HG02852 (cell line): Measurements from ENCODE around the gene PLPP7.

Source experiments
- ATAC-seq: cut with Tn5 transposase; IDR thresholded peaks from one replicate; pipeline ENCODE4 v1.9.1; 2021; ENCODE audit warnings: mild to moderate bottlenecking, moderate library complexity; ENCODE audit not compliant: unreplicated experiment

Gene PLPP7

DNA sequence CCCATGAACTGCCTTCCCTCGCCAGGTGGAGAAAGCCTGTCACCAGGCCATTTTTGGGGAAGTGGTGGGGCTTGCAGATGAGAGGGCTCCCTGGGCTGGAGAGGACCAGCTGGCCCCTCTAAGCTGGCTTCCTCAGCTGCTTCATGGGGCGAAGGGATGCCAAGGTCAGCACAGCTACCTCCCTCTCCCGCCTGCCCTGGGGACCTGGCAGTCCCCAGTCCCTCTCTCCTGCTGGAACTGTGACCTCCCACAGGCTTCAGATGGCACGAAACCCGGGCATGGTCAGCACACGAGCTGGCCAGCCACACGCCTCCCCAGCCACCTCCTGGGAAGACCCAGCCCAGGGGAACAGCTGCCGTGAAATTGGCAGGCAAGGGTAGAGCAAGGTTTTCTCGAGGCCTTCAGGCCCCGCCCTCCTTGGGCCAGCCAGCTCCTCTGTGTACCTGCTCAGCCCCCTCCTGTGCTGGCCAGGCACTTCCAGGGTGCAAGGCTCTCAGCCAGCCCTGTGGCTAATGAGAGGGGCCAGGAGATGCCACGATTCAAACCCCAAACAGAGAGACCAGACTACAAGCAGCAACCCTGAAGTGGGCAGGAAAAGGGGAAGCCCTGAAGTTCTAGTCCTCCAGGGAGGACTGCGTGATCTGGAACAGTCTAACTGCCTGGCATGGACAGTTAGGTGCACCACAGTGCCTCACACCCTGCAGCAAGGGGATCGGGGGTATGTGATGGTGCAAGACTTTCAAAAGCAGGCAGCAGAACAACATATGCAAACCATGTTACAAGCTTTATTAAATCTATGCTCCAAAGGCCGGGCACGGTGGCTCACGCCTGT lies 12.9 kb downstream of the PLPP7 start:
- no peak for ATAC-seq

DNA sequence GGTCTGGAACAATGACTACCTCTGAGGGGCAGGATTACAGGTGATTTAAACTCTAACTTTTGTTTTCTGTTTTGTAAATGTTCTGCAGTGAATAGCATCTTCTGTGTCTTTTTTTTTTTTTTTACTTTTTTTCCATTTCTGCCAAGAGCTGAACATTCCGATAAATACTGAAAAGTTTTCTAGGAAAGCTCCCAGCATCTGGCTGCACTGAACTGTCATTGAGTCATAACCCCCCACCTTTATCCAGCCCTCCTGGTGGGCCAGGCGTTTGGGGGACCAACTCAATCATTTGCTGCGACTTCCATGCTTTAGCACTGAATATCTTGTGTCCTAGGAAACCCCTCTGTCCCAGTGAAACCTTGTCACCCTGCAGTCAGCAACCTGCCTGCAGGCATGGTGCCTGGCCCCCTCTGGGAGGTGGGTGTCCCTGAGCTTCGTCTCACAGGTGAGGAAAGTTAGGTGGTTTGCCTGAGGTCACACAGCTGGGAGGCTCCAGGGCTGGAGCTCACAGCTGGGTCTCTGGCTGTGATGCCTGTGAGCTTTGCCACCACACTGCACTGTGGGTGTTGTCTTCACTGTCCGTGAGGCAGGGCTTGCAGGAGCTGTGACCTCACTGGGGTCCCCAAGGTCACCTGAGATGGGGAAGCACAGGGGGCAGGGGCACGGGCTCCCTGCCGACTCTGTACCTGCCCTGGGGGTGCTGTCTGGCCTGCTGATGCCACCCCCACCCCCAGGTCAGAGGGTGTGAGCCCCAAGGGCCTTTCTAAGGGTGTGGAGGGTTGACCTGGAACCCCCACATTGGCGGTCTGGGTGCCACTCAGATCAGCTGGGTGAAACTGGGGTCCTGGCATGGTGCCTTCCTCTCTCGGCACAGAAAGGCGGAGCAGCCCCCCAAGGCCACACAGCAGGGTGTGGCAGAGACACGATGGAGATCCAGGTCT lies 14.1 kb downstream of the PLPP7 start:
- no peak for ATAC-seq

DNA sequence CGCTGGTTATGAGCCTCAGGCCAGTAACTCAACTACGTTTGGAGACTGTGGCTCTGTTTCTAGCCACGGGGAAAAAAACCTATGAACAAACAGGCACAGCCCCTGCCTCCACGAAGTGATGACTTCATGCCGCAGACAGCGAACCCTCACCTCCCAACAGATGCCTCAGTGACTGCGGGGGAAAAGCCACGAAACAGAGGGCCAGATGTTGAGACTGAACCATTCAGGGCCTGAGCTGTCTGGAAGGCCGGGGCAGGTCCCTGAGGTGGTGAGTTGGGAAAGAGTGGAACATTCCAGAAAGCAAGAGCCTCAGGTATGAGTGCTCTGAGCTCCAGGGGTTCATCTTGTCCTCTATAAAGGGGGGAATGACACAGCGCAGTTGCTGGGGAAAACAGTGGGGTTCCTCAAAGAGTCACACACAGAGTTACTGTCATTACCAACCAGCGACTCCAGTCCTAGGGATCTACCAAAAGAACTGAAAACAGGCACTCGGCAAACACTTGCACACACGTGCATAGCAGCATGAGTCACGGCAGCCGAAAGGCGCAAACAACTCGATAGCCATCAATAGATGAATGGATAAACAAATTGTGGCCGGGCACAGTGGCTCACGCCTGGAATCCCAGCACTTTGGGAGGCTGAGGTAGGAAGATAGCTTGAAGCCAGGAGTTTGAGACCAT lies 15.3 kb downstream of the PLPP7 start:
- ATAC-seq: no peak

DNA sequence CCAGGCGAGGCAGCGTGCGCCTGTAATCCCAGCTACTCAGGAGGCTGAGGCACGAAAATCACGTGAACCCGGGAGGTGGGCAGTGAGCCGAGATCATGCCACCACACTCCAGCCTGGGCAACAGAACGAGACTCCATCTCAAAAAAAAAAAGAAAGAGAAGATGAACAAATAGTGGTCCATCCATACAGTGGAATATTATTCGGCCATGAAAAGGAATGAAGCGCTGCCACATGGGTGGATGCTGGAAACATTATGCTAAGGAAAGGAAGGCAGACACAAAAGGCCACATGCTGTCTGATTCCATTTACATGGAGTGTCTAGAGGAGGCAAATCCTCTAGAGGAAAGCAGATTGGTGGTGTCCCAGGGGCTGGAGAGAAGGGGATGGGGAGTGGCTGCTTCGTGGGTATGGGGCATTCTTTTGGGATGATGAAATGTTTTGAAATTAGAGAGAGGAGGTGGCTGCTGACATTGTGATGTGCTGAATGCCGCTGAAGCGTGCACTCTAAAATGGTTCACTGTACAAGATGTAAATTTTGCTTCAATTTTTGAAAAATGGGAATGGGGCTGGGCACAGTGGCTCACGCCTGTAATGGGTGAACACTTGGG lies 17.0 kb downstream of the PLPP7 start:
- ATAC-seq: no peak

DNA sequence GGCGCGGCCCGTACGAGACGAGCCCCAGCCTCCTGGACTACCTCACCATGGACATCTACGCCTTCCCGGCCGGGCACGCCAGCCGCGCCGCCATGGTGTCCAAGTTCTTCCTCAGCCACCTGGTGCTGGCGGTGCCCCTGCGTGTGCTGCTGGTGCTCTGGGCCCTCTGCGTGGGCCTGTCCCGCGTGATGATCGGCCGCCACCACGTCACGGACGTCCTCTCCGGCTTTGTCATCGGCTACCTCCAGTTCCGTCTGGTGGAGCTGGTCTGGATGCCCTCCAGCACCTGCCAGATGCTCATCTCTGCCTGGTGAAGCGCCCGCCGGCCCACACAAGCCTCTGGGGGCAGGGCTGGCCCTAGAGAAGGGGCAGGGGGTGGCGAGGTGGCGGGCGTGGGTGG lies 18.5 kb downstream of the PLPP7 start:
- ATAC-seq: no peak

DNA sequence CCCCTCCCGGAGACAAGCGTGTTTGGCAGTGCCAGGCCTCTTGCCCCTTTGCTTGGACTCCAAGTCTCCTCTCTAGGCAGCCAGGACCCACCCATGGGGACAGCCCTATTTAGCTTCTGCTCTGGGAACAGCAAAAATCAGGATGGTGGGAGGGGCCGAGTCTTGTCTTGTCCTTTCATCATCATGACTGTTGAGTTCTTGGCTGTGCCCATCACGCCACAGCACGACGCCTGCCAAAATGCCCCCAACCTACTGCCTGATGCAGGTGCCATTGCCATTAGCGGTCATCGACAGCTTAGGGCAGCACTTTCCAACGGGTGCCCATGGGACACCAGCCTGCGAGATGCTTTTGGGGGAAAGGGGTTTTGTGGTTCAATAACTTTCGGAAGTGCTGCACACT lies 18.9 kb downstream of the PLPP7 start:
- ATAC-seq: no peak

DNA sequence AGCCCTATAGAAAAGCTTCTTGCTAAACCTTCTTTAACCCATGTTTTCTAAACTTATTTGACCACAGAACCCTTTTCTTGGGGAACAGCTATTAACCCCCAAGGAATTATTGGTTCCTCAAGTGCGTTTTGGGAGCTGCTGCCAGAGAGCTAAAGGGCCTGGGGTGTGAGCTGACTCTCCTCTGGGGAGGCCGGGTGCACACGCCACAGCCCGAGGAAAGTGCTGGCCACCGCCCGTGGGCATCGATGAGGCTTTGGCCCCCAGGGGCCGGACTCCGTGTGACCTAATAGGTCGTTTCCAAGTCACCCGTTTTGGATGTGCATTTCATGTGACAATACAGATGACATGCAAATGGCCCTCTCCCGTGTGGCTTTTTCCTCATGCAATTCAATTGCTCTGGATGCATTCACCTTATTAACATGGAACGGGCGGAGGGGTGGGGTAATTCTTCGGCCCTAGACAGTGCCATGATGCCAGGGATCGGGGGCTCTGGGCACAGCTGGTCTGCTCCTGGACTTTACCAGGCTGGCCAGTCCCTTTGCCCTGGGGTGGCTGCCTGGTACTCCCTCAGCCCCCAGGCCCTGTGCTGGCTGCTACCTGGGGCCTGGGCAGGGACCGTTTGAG lies 19.5 kb downstream of the PLPP7 start:
- no peak for ATAC-seq

DNA sequence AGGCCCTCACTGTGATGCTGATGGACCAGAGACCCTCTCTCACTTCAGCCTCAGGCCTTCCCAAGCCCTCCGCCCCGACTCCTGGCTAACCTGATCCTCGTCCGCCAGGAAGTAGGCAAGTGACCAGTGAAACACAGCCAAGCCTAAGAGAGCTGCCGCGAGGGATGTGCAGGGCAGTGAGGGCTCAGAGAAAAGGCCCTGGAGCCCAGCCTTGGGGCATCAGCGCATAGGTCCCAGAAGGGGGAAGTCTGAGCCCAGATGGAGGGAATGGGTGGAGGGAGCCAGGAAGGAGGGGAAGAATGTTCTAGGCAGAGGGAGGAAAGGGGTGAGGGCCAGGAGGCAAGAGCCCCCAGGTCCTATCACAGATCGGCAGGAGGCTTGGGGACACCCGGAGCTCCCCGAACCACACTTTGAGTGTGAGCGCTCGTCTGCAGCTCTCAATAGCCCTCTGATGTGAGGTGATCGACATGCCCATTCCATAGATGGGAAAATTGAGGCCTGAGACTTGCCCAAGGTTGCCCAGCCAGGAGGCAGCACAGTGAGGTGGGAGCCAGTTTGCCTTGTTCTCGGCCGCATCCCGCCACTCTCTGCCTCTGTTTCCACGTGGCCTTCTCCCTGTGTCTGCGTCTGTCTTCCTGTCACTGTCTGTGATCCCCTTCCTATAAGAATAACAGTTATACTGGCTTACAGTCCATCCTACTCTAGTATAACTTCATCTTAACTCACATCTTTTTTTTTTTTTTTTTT lies 20.2 kb downstream of the PLPP7 start:
- ATAC-seq: no peak

DNA sequence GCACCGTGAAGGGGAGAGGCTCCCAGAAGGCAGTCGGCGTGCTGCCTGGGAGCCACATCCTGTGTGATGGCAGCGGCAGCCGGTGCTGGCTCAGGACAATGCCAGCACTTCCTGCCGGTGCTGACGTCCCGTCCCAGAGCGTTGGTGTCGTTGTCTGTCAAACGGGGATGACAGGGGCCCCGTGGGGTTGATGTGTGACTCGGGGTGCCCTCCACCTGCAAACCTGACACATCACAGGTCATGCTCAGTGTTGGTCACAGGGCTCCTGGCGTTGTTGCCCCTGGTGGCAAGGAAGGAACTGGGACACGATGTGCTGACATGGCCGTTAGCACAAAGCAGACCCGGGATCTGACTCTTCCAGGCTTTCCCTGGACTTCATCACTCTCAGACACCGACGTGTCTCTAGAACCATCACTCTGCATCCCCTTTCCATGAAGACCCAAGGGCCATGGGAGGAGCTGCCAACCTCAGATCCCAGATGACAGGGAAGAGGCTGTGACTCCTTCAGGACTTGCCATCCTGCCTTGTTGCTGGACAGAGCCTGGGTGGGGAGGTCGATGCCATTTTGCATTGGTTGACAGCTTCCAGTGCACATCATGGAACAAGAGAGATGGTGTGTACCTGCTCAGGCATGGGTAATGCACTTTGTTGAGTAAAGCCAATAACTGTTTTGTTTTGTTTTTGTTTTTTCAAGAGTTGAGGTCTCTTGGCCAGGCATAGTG lies 21.5 kb downstream of the PLPP7 start:
- ATAC-seq: no peak

DNA sequence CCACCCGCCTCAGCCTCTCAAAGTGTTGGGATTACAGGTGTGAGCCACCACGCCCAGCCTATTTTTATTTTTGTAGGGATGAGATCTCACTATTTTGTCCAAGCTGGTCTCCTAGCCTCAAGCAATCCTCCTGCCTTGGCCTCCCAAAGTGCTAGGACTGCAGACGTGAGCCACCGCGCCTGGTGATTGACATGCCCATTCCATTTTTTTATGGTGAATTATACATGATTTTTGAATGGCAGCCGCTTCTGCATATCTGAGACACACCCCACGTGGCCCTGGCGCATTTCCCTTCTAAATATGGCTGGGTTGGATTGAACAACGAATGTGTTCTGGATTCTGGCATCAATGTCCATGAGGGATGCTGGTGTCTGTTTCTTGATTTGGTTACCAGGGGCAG lies 22.7 kb downstream of the PLPP7 start:
- no peak for ATAC-seq

DNA sequence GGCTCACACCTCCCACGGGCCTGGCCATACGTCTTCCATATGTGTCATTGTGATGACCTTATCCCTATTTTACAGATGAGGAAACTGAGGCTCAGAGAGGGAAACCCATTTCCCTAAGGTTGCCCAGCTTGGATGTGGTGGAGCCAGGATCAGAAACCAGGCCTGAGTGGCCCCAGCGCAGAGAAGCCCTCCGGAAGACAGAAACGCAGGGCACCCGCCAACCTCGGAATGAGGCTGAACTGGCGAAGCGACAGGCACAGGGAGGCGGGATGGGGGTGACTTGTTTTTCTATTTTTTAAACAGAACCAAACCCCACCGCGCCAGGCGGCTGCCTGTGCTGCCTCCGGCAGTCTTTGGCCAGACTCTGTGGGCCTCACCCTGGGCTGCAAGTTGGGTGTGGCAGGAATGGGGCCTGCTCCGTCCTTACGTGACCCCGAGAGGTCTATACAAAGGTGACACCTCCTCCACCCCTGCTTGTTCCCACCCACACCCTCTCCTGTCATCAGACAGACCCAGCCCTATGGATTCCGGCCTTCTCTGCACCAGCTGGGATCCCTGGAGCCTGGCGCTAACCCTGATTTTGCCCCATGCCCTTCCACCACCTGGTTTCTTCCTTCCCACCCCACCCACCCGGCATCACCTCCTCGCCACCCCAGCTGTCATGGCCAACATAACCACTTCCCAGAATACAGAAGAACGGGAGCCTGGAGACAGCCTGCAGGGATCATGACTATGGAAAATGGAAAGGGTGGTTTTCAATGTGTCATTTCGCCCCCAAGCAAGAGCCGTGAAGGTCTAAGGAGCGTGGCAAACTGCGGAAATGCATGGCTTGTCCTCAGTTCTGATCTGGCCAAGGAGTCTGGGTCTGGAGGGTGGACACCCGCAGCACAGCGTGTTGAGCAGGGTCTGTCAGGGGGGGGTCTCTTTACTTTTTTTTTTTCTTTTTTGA lies 23.6 kb downstream of the PLPP7 start:
- no peak for ATAC-seq

DNA sequence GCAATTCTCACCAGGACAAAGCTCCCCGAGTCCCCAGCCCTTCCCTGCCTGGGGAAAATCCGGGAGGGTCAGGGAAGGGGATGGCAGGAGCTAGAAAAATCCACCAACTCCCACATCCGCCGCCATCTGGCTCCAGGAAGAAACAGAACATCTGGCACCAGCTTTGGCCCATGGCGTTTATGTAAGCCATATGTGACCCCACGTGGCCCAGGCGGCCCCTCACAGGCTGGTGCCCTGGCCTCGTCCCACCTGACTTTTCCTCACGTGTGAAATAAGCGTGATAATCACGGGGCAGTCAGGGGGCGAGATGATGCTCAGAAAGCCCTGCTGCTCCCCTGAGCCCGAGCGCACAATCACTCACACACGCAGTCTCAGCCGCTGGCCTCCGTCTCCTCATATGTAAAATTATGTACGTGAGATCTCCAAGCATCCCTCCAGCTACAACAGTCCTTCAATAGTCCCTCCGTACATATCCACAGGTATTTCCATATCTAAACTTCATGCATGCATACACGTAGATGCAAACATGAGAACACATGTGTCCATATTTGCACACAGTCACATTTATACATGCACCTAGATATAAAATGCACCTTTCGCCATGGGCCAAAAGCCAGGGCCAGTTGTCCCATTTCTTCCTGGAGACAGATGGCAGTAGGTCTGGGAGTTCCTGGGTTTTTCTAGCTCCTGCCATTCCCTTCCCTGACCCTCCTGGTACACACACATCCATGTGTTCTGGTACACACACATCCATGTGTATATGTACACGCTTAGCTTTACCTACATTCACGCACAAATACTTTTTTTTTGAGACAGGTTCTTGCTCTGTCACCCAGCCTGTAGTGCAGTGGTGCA lies 28.9 kb downstream of the PLPP7 start:
- no peak for ATAC-seq

DNA sequence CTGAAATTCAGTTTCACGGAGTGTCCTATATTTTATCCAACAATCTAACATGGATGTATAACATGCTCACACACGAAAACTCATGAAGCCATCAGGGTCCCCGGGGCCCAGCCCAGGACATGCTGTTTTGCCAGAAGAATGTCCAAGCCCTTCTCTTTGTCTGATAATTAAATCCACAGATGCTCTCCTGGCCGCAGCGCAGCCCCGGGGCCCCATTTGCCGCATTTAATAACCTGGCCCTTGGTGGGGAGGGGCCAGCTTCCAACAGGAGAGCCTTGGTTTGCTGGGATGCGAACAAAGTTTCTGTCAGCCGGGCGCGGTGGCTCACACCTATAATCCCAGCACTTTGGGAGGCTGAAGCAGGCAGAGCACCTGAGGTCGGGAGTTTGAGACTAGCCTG lies 30.0 kb downstream of the PLPP7 start:
- no peak for ATAC-seq

DNA sequence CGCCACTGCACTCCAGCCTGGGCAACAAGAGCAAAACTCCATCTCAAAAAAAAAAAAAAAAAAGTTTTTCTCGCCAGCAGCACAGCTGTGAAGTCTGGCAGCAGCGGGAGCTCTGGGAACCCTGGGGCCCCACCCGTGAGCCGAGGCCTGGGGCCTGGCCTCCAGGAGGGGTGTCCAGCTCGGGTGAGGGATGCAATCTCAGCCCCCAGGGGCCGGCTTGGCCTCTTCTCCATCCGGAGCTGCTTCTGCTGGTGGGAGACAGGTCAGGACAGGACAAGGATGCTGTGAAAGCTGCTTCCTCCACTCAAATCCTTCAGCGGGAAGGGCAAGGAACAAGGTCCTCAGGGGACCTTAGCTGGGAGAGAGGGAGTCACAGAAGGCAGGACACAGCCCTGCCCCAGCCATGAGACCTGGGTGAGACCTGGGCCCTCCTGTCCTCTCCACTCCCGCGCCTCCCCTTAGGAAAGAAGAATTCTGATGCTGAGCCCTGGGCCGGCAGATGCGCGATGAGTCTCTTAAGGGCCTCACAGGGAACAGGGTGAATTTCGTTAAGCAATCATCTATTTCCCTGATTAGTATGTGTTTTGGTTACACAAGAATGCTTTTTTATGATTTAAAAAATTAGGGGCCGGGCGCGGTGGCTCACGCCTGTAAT lies 30.6 kb downstream of the PLPP7 start:
- ATAC-seq: no peak

DNA sequence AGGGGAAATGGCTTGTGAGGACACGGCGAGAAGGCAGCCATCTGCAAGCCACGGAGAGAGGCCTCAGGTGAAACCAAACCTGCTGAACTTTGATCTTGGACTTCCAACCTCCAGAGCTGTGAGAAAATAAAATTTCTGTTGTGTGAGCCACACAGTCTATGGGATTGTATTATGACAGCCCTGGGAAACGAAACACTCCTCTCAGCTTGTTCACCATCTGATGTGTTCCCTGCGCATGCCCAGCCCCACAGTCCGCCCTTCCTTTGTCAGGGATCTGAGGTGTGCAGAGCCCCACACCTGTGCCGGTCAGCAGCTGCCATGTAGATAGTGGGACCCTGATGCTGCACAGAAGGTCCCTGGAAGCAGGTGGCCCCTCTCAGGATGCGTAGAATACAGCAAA lies 34.1 kb downstream of the PLPP7 start:
- no peak for ATAC-seq
